H1 (cell line): ENCODE data around the gene PDE4D. TPM values are rescaled to one million over a fixed set of nuclear protein-coding genes. Genes with fewer than 3 reads are reported as not detected.

ENCODE experiments used
- CTCF ChIA-PET: fragments of 300-600 bp; sonication (Branson Sonifier 250); formaldehyde crosslinking; loops from one replicate; lab custom pipeline; 2021; ENCODE audit not compliant: partially characterized antibody; lab: Charles Lee
- POLR2A ChIA-PET: fragments of 300-600 bp; sonication (Branson Sonifier 250); formaldehyde crosslinking; loops from one replicate; lab custom pipeline; 2021; ENCODE audit warnings: inconsistent platforms; ENCODE audit not compliant: partially characterized antibody; lab: Charles Lee
- DNase-seq, 2 experiments: peaks; one replicate each; pipeline versions ENCODE4 v3.0.0 to v3.0.0-alpha.2; 2010 to 2022; ENCODE audit warnings: low spot score in 2 of 2, low read depth in 1 of 2, mixed read lengths in 1 of 2
- FAIRE-seq: peaks from 2 replicates; lab custom pipeline; 2011; peaks lifted over from hg19 to GRCh38; lab: Jason Lieb, UNC
- H2AFZ ChIP-seq: 2 replicates; pipeline ENCODE4 v1.8.1; 2012; ENCODE audit warnings: low read length, inconsistent platforms
- H2AK5ac ChIP-seq: 2 replicates; pipeline ENCODE4 v1.6.1; 2013; ENCODE audit warnings: low read depth, low read length
- H2BK120ac ChIP-seq: replicated peaks from 2 replicates; pipeline ENCODE3; 2013; ENCODE audit warnings: low read depth, low read length, inconsistent platforms
- H2BK12ac ChIP-seq: 2 replicates; pipeline ENCODE4 v1.6.1; 2013; ENCODE audit warnings: low read depth, low read length
- H2BK15ac ChIP-seq: 2 replicates; pipeline ENCODE4 v1.6.1; 2013; ENCODE audit warnings: low read length
- H2BK20ac ChIP-seq: 2 replicates; pipeline ENCODE4 v1.6.1; 2013; ENCODE audit warnings: low read length
- H2BK5ac ChIP-seq: 2 replicates; pipeline ENCODE4 v1.6.1; 2013; ENCODE audit warnings: low read depth, low read length
- H3K14ac ChIP-seq: 2 replicates; pipeline ENCODE4 v1.6.1; 2013; ENCODE audit warnings: inconsistent platforms; ENCODE audit not compliant: insufficient read length
- H3K18ac ChIP-seq: 2 replicates; pipeline ENCODE4 v1.6.1; 2013; ENCODE audit warnings: low read length; ENCODE audit errors: extremely low read depth
- H3K23ac ChIP-seq: 2 replicates; pipeline ENCODE4 v1.6.1; 2013; ENCODE audit warnings: inconsistent platforms; ENCODE audit not compliant: insufficient read length
- H3K23me2 ChIP-seq: 2 replicates; pipeline ENCODE4 v1.6.1; 2013; ENCODE audit warnings: low read depth, low read length
- H3K27ac ChIP-seq: 2 replicates; pipeline ENCODE4 v1.6.1; 2011; ENCODE audit warnings: low read depth, low read length, inconsistent platforms
- H3K27me3 ChIP-seq, 4 experiments: replicated peaks in 1 of 4; 1 replicate in 1 of 4; 2 replicates in 3 of 4; pipeline versions ENCODE4 v1.6.1 to v1.8.1; 2011 to 2013; ENCODE audit warnings: low read length in 3 of 4, mild to moderate bottlenecking in 3 of 4, inconsistent platforms in 2 of 4, mixed read lengths in 2 of 4, moderate library complexity in 1 of 4; ENCODE audit not compliant: control insufficient read depth in 3 of 4, insufficient read depth in 3 of 4; ENCODE audit errors: extremely low read depth in 1 of 4
- H3K36me3 ChIP-seq, 4 experiments: 2 replicates each; pipeline versions ENCODE4 v1.6.1 to v1.8.1; 2011 to 2013; ENCODE audit warnings: mild to moderate bottlenecking in 4 of 4, low read length in 3 of 4, moderate library complexity in 2 of 4, control low read depth in 1 of 4, inconsistent platforms in 1 of 4; ENCODE audit not compliant: insufficient read depth in 4 of 4, control insufficient read depth in 2 of 4
- H3K4ac ChIP-seq: replicated peaks from 2 replicates; pipeline ENCODE3; 2013; ENCODE audit warnings: low read length, low read depth, mixed read lengths, inconsistent platforms; ENCODE audit not compliant: insufficient read length
- H3K4me1 ChIP-seq, 4 experiments: replicated peaks in 1 of 4; 1 replicate in 1 of 4; 2 replicates in 3 of 4; pipeline versions ENCODE4 v1.6.1 to v1.8.1; 2011 to 2013; ENCODE audit warnings: low read length in 3 of 4, inconsistent platforms in 2 of 4, mixed read lengths in 1 of 4; ENCODE audit not compliant: insufficient read depth in 4 of 4, control insufficient read depth in 3 of 4
- H3K4me2 ChIP-seq, 2 experiments: 2 replicates each; pipeline versions ENCODE4 v1.6.1 to v1.8.1; 2011 to 2013; ENCODE audit warnings: low read depth in 2 of 2, low read length in 2 of 2, control low read depth in 1 of 2, inconsistent platforms in 1 of 2, mild to moderate bottlenecking in 1 of 2; ENCODE audit not compliant: insufficient read depth in 1 of 2
- H3K4me3 ChIP-seq, 4 experiments: fragments of 200-600, 300-600 bp in 1 of 4; sonication (generic), shearing (Covaris generic), sonication (Bioruptor Twin) in 1 of 4; 2 replicates each; pipeline versions ENCODE4 v1.5.1 to v1.8.1; 2011 to 2016; ENCODE audit warnings: low read length in 4 of 4, low read depth in 3 of 4, control low read depth in 2 of 4, inconsistent platforms in 2 of 4, mild to moderate bottlenecking in 2 of 4, mixed read lengths in 1 of 4, moderate library complexity in 1 of 4; ENCODE audit not compliant: insufficient read depth in 2 of 4; ENCODE audit errors: extremely low read depth in 1 of 4
- H3K56ac ChIP-seq: replicated peaks from 2 replicates; pipeline ENCODE3; 2013; ENCODE audit warnings: low read depth, mild to moderate bottlenecking, mixed read lengths, low read length, inconsistent platforms; ENCODE audit not compliant: insufficient read length
- H3K79me1 ChIP-seq: 2 replicates; pipeline ENCODE4 v1.6.1; 2013; ENCODE audit warnings: low read depth, low read length, control low read depth
- H3K79me2 ChIP-seq, 2 experiments: 2 replicates each; pipeline versions ENCODE4 v1.6.1 to v1.8.1; 2012 to 2013; ENCODE audit warnings: low read length in 2 of 2, mild to moderate bottlenecking in 2 of 2, inconsistent platforms in 1 of 2; ENCODE audit not compliant: insufficient read depth in 2 of 2, control insufficient read depth in 1 of 2
- H3K9ac ChIP-seq, 4 experiments: replicated peaks in 1 of 4; 1 replicate in 1 of 4; 2 replicates in 3 of 4; pipeline versions ENCODE4 v1.6.1 to v1.8.1; 2011 to 2013; ENCODE audit warnings: low read depth in 3 of 4, low read length in 3 of 4, control low read depth in 2 of 4, mild to moderate bottlenecking in 2 of 4, moderate library complexity in 2 of 4, inconsistent platforms in 1 of 4; ENCODE audit errors: extremely low read depth in 1 of 4
- H3K9me3 ChIP-seq, 2 experiments: 2 replicates each; pipeline versions ENCODE4 v1.6.1 to v1.8.1; 2012 to 2013; ENCODE audit warnings: mild to moderate bottlenecking in 2 of 2, moderate library complexity in 2 of 2, control low read depth in 1 of 2, inconsistent platforms in 1 of 2, low read depth in 1 of 2, low read length in 1 of 2, mixed read lengths in 1 of 2; ENCODE audit not compliant: insufficient read depth in 2 of 2
- H4K20me1 ChIP-seq, 2 experiments: replicated peaks in 1 of 2; 2 replicates each; pipeline versions ENCODE3 to v1.8.1; 2011 to 2013; ENCODE audit warnings: inconsistent platforms in 2 of 2, low read length in 2 of 2, mild to moderate bottlenecking in 1 of 2; ENCODE audit not compliant: insufficient read depth in 2 of 2, control insufficient read depth in 1 of 2
- H4K5ac ChIP-seq: 2 replicates; pipeline ENCODE4 v1.6.1; 2013; ENCODE audit warnings: low read length, low read depth, mixed read lengths, inconsistent platforms; ENCODE audit not compliant: insufficient read length
- H4K8ac ChIP-seq: 2 replicates; pipeline ENCODE4 v1.8.0; 2013; ENCODE audit warnings: mild to moderate bottlenecking, moderate library complexity, low read length, inconsistent platforms; ENCODE audit not compliant: insufficient read depth; ENCODE audit errors: extremely low read depth
- H4K91ac ChIP-seq: replicated peaks from 2 replicates; pipeline ENCODE3; 2013; ENCODE audit warnings: low read length, mixed read lengths, inconsistent platforms; ENCODE audit not compliant: insufficient read length
- BACH1 ChIP-seq: IDR thresholded peaks from 2 replicates; pipeline ENCODE4 v1.6.1; 2012; ENCODE audit warnings: low read length, improper control_type of control experiment
- BCL11A ChIP-seq, 2 experiments: IDR thresholded peaks; one replicate each; pipeline ENCODE4 v1.6.1; 2011; ENCODE audit warnings: low read depth in 2 of 2, low read length in 2 of 2, mild to moderate bottlenecking in 2 of 2
- CHD1 ChIP-seq: IDR thresholded peaks from 2 replicates; pipeline ENCODE4 v1.6.1; 2012; ENCODE audit warnings: low read depth, low read length, improper control_type of control experiment
- CTBP2 ChIP-seq: IDR thresholded peaks from 2 replicates; pipeline ENCODE4 v1.7.0; 2011; ENCODE audit warnings: borderline replicate concordance, mild to moderate bottlenecking, moderate library complexity, mixed read lengths, low read length; ENCODE audit not compliant: insufficient read depth, insufficient read length
- KDM4A ChIP-seq: IDR thresholded peaks from one replicate; pipeline ENCODE4 v1.7.1; 2012; ENCODE audit warnings: low read depth, mild to moderate bottlenecking, moderate library complexity, low read length, inconsistent platforms; ENCODE audit not compliant: severe bottlenecking
- MAFK ChIP-seq: IDR thresholded peaks from 2 replicates; pipeline ENCODE4 v1.6.1; 2012; ENCODE audit warnings: low read depth, mild to moderate bottlenecking, improper control_type of control experiment, low read length
- RAD21 ChIP-seq, 2 experiments: IDR thresholded peaks in 1 of 2; conservative IDR thresholded peaks in 1 of 2; 2 replicates each; pipeline ENCODE4 v1.6.1; 2011; ENCODE audit warnings: low read depth in 2 of 2, low read length in 2 of 2, improper control_type of control experiment in 1 of 2, inconsistent platforms in 1 of 2, mild to moderate bottlenecking in 1 of 2, moderate library complexity in 1 of 2
- RBBP5 ChIP-seq: IDR thresholded peaks from 2 replicates; pipeline ENCODE4 v1.7.1; 2012; ENCODE audit warnings: low read depth, mild to moderate bottlenecking, inconsistent platforms, low read length, moderate library complexity, borderline replicate concordance
- SP1 ChIP-seq: IDR thresholded peaks from 2 replicates; pipeline ENCODE4 v1.6.1; 2011; ENCODE audit warnings: low read depth, low read length
- SP2 ChIP-seq: IDR thresholded peaks from 2 replicates; pipeline ENCODE4 v1.6.1; 2012; ENCODE audit warnings: mild to moderate bottlenecking, low read length, inconsistent platforms
- YY1 ChIP-seq: IDR thresholded peaks from 2 replicates; pipeline ENCODE4 v1.6.1; 2011; ENCODE audit warnings: low read depth, mild to moderate bottlenecking, low read length
- WGBS, 2 experiments: shearing (Covaris generic) in 1 of 2; methylation state at CpG; one replicate each; pipeline versions ENCODE4 v1.1.6 to v1.1.7; 2013 to 2015; ENCODE audit warnings: low lambda C conversion rate in 2 of 2, mixed read lengths in 2 of 2, inconsistent platforms in 1 of 2, low coverage in 1 of 2, missing lambda C conversion rate in 1 of 2; ENCODE audit not compliant: insufficient replicate concordance in 2 of 2, insufficient coverage in 1 of 2, insufficient read length in 1 of 2; ENCODE audit errors: extremely low coverage in 1 of 2, missing lambda C conversion rate in 1 of 2; 5-methylcytosine and 5-hydroxymethylcytosine counted together
- polyA plus RNA-seq, 7 experiments: library from polyadenylated mRNA; depleted of rRNA in 3 of 7; stranded (reverse) in 5 of 7; unstranded in 2 of 7; fragments of >200 nt in 5 of 7; fragments of 200-250 nt in 2 of 7; gene quantifications; 1 replicate in 5 of 7; 2 replicates in 1 of 7; 4 replicates in 1 of 7; pipeline versions ENCODE4 v1.2.1 to v1.2.3, GENCODE V29; 2011 to 2013; ENCODE audit warnings: missing spikeins in 2 of 7, mixed read lengths in 2 of 7
- total RNA-seq: library from RNA; stranded (reverse); fragmentation: NEBNext Ultra II Directional; extraction: Animal tissue kit (Norgen Biotek cat#: 25700); gene quantifications from 2 replicates; pipeline ENCODE4 v1.2.1, GENCODE V29; 2021
- TF ChIP-seq, protein P1 (sequence below), 3 experiments: IDR thresholded peaks; 1 replicate in 2 of 3; 2 replicates in 1 of 3; pipeline versions ENCODE4 v1.5.1 to v1.6.1; 2011; ENCODE audit warnings: low read length in 3 of 3, mild to moderate bottlenecking in 3 of 3, inconsistent platforms in 2 of 3, low read depth in 1 of 3, moderate library complexity in 1 of 3; ENCODE audit not compliant: insufficient read depth in 1 of 3; ENCODE audit errors: control extremely low read depth in 1 of 3

Gene PDE4D
- total and polyA plus RNA-seq, 2 of the 8 experiments (the other 6 are each of a cell fraction or from before 2014, with no cell fraction given), result 2.3 to 3.7 TPM

DNA sequence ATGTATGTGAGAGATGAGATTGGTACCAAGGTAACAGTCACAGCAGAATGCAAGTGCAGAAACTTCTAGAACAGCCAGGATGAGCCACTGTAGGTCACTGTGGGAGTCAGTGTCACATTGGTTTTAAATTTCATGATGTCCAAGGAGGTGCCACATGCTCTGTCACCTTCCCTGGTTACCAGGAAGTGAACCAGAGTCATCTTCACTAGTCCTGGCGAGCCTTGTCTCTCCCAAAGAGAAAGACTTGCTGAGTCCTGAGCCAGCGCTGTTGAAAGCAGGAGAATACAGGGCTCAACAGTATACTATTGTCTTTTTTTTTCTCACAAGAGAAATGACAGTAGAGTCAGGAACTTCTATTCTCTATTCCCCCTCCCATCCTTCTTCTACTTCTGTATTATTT lies 695.2 kb downstream of the PDE4D start:
- no peak overlapping the region for H3K4ac ChIP-seq
- H2BK15ac ChIP-seq, result no peak overlapping the region
- H4K20me1 ChIP-seq, result no peaks in the 10 kb centered on the region
- DNase-seq (no peak), FAIRE-seq (no peak)
- H3K27ac ChIP-seq, result no peak overlapping the region
- no peaks in the 10 kb centered on the region for H3K4me1 ChIP-seq
- H3K14ac ChIP-seq, result no peak overlapping the region
- H3K79me2 ChIP-seq, result no peaks in the 10 kb centered on the region
- TF ChIP-seq BCL11A (IDR thresholded peaks at IDR 0.05; ENCODE audit: low read depth in 2 of 2, low read length in 2 of 2) (no peak), RAD21 (IDR thresholded peaks at IDR 0.05 in 1 of 2, conservative IDR thresholded peaks at IDR 0.05 in 1 of 2; ENCODE audit: low read depth in 2 of 2, low read length in 2 of 2) (no peak), RBBP5 (no peak), KDM4A (no peak), SP2 (no peak), CTBP2 (no peak), SP1 (no peak), CHD1 (no peak), MAFK (no peak), YY1 (no peak), BACH1 (no peak)
- TF ChIP-seq, protein P1, sequence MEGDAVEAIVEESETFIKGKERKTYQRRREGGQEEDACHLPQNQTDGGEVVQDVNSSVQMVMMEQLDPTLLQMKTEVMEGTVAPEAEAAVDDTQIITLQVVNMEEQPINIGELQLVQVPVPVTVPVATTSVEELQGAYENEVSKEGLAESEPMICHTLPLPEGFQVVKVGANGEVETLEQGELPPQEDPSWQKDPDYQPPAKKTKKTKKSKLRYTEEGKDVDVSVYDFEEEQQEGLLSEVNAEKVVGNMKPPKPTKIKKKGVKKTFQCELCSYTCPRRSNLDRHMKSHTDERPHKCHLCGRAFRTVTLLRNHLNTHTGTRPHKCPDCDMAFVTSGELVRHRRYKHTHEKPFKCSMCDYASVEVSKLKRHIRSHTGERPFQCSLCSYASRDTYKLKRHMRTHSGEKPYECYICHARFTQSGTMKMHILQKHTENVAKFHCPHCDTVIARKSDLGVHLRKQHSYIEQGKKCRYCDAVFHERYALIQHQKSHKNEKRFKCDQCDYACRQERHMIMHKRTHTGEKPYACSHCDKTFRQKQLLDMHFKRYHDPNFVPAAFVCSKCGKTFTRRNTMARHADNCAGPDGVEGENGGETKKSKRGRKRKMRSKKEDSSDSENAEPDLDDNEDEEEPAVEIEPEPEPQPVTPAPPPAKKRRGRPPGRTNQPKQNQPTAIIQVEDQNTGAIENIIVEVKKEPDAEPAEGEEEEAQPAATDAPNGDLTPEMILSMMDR (IDR thresholded peaks at IDR 0.05; ENCODE audit: control extremely low read depth in 1 of 3, insufficient read depth in 1 of 3, low read depth in 1 of 3, low read length in 3 of 3), result no peak
- H4K5ac ChIP-seq, result no peak overlapping the region
- POLR2A ChIA-PET, result no interaction called here
- no peak overlapping the region for H2BK5ac ChIP-seq
- peaks cover 0 to 4% of the 10 kb centered on the region in 2 experiments; a peak in 1 of 4 replicates for H3K9me3 ChIP-seq
- no peak overlapping the region for H3K18ac ChIP-seq
- H3K79me1 ChIP-seq, result no peaks in the 10 kb centered on the region
- no peak overlapping the region for H4K91ac ChIP-seq
- no peaks in the 10 kb centered on the region for H3K27me3 ChIP-seq
- H2BK12ac ChIP-seq, result no peak overlapping the region
- H3K9ac ChIP-seq, result no peak overlapping the region
- no peak overlapping the region for H4K8ac ChIP-seq
- no peak overlapping the region for H3K4me2 ChIP-seq
- H2AK5ac ChIP-seq, result no peak overlapping the region
- WGBS, 2 experiments, result 88% methylated on average over 2 of the region's 2 CpGs; no CpG with 5 or more reads in 1 of the 2 experiments
- no peak overlapping the region for H3K23ac ChIP-seq
- no peaks in the 10 kb centered on the region for H3K23me2 ChIP-seq
- no peak overlapping the region for H3K56ac ChIP-seq
- H2BK20ac ChIP-seq, result no peak overlapping the region
- no peak overlapping the region for H3K4me3 ChIP-seq
- no peak overlapping the region for H2AFZ ChIP-seq
- H2BK120ac ChIP-seq, result no peak overlapping the region
- H3K36me3 ChIP-seq, result no peaks in the 10 kb centered on the region
- CTCF ChIA-PET, result interaction anchor here (0.7 to 1.1 kb wide), 3 partner anchors 10 to 590 kb away, joined by 3 to 4 read pairs (median 4); no protein-coding TSS in a partner anchor
